ENCODE measurements around the gene AARS2. TPM values are rescaled to one million over a fixed set of nuclear protein-coding genes. Genes with fewer than 3 reads are reported as not detected.

AARS2 gene
- total RNA-seq, 1 donor from 2014 or later, result 9.1 TPM

Other genes with a start within 250 kb of the AARS2 start
- gene MRPL14, start 185.9 kb downstream of the AARS2 start, total RNA-seq, result 47.4 TPM
- gene TMEM63B, start 185.8 kb downstream of the AARS2 start, total RNA-seq, result 42.4 TPM
- gene CAPN11, start 154.5 kb downstream of the AARS2 start, total RNA-seq, result 0.12 TPM
- 0.44 TPM for gene MYMX, start 96.4 kb downstream of the AARS2 start, total RNA-seq
- gene SLC29A1, start 89.8 kb downstream of the AARS2 start, total RNA-seq, result 12.8 TPM
- 412 TPM for gene HSP90AB1, start 66.2 kb downstream of the AARS2 start, total RNA-seq
- 15.7 TPM for gene SLC35B2, start 55.8 kb downstream of the AARS2 start, total RNA-seq
- 2.8 TPM for gene NFKBIE, start 47.8 kb downstream of the AARS2 start, total RNA-seq
- not detected for gene TMEM151B, start 42.9 kb downstream of the AARS2 start, total RNA-seq
- gene SPATS1, start 29.3 kb upstream of the AARS2 start, total RNA-seq, result not detected
- gene CDC5L, start 74.4 kb upstream of the AARS2 start, total RNA-seq, result 9.9 TPM